Breast epithelium (tissue), 4 donors: Measurements from ENCODE around the gene CAMKK2. TPM values are rescaled to one million over a fixed set of nuclear protein-coding genes. Genes with fewer than 3 reads are reported as not detected.

Experiments
- DNase-seq, 2 donors: peaks; one replicate each; pipeline ENCODE4 v3.0.0-alpha.2; 2019; ENCODE audit warnings: low spot score in 2 of 2
- H3K27ac ChIP-seq, 2 donors: fragments of 200-600 bp; sonication (generic) in 1 of 2; one replicate each; pipeline ENCODE4 v1.5.1; 2016 to 2019; ENCODE audit warnings: mild to moderate bottlenecking in 1 of 2
- H3K27me3 ChIP-seq, 2 donors: fragments of 200-600 bp; sonication (generic) in 1 of 2; one replicate each; pipeline versions ENCODE4 v1.5.1 to v1.6.0; 2017 to 2019; ENCODE audit warnings: control low read depth in 1 of 2, mild to moderate bottlenecking in 1 of 2
- H3K36me3 ChIP-seq: fragments of 200-600 bp; one replicate; pipeline ENCODE4 v1.5.1; 2019
- H3K4me1 ChIP-seq, 2 donors: fragments of 200-600 bp; sonication (generic); one replicate each; pipeline ENCODE4 v1.5.1; 2016 to 2019; ENCODE audit warnings: control low read depth in 1 of 2
- H3K4me3 ChIP-seq, 3 donors: fragments of 200-600 bp; sonication (generic); 1 replicate in 2 of 3; 2 replicates in 1 of 3; pipeline ENCODE4 v1.5.1; 2016 to 2019; ENCODE audit warnings: mild to moderate bottlenecking in 3 of 3, moderate library complexity in 2 of 3
- H3K9me3 ChIP-seq, 2 donors: fragments of 200-600 bp; sonication (generic) in 1 of 2; one replicate each; pipeline ENCODE4 v1.5.1; 2016 to 2019; ENCODE audit warnings: control low read depth in 1 of 2
- POLR2A ChIP-seq: fragments of 450-650 bp; IDR thresholded peaks from one replicate; pipeline ENCODE4 v1.6.1; 2016; ENCODE audit warnings: antibody characterized with exemption, mild to moderate bottlenecking, moderate library complexity
- POLR2AphosphoS5 ChIP-seq, 3 donors: sonication (generic); formaldehyde crosslinking; IDR thresholded peaks; one replicate each; pipeline ENCODE4 v1.6.1; 2017; ENCODE audit warnings: antibody characterized with exemption in 3 of 3
- intact Hi-C: fragments of 100-400 bp; cut with DNase I; formaldehyde crosslinking; loops from one replicate; pipeline ENCODE4 v1.15.1; 2023; ENCODE audit warnings: low total_unique reads
- total RNA-seq, 3 donors: library from RNA; depleted of rRNA; stranded (reverse); fragments of >200 nt; gene quantifications; one replicate each; pipeline ENCODE4 v1.1.0, GENCODE V29; 2016
- TF ChIP-seq, protein P1 (sequence below), 3 donors: fragments of 450-650 bp; IDR thresholded peaks; one replicate each; pipeline ENCODE4 v1.5.1; 2016 to 2017; ENCODE audit warnings: antibody characterized with exemption in 3 of 3, mild to moderate bottlenecking in 3 of 3, moderate library complexity in 3 of 3

The CAMKK2 gene
- total RNA-seq, 3 donors from 2014 or later = 27.4 to 32.0 (median 29.2) TPM

DNA sequence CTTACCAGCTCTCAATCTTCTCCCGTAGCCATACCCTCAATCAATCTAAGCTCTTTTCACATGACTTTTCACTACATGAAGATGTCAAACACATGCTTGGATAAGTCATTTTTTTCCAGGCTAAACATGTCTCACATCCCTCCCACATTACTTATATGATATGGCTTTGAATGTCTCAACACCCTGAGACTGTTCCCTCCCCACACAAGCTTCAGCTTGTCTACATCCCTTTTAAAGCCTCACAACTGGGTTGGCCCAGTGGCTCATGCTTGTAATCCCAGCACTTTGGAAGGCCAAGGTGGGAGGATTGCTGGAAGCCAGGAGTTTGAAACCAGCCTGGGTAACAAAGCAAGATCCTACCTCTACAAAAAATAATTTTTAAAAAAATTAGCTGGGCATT lies 37.2 kb upstream of the CAMKK2 start:
- TF ChIP-seq POLR2AphosphoS5 (IDR thresholded peaks at IDR 0.05) (no peak), POLR2A (no peak)
- TF ChIP-seq, protein P1, sequence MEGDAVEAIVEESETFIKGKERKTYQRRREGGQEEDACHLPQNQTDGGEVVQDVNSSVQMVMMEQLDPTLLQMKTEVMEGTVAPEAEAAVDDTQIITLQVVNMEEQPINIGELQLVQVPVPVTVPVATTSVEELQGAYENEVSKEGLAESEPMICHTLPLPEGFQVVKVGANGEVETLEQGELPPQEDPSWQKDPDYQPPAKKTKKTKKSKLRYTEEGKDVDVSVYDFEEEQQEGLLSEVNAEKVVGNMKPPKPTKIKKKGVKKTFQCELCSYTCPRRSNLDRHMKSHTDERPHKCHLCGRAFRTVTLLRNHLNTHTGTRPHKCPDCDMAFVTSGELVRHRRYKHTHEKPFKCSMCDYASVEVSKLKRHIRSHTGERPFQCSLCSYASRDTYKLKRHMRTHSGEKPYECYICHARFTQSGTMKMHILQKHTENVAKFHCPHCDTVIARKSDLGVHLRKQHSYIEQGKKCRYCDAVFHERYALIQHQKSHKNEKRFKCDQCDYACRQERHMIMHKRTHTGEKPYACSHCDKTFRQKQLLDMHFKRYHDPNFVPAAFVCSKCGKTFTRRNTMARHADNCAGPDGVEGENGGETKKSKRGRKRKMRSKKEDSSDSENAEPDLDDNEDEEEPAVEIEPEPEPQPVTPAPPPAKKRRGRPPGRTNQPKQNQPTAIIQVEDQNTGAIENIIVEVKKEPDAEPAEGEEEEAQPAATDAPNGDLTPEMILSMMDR (IDR thresholded peaks at IDR 0.05) = no peak
- peaks cover 0 to 5% of the 10 kb centered on the region in 2 donors for H3K4me1 ChIP-seq
- intact Hi-C loops = loop anchor here (10.0 kb wide), 1 partner anchor 101 kb away; no protein-coding TSS in a partner anchor
- peaks cover 11% of the 10 kb centered on the region for H3K36me3 ChIP-seq
- H3K9me3 ChIP-seq = no peaks in the 10 kb centered on the region
- H3K27me3 ChIP-seq = no peaks in the 10 kb centered on the region
- H3K27ac ChIP-seq = no peak overlapping the region
- no peak for DNase-seq
- no peak overlapping the region for H3K4me3 ChIP-seq

DNA sequence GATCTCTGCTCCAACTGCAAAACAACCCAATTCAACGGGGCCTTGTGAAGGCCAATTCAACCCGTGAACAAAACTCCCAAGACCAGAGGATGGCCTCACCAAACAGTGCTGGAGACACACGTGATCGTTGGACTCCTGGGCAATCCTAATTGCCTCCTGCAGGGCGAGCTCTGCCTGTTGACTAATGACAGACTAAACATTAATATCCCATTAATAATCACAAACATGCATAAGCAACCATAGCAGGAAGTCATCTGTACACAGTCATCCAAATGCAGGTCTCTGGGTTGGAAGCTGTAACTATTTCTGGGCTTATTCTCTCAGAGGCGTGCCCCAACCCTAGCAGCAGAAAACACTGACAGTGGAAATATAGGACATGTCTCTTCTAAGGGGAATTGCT lies 34.7 kb upstream of the CAMKK2 start:
- no peak overlapping the region for H3K4me3 ChIP-seq
- H3K9me3 ChIP-seq = no peaks in the 10 kb centered on the region
- H3K27ac ChIP-seq = no peak overlapping the region
- no peak for DNase-seq
- H3K4me1 ChIP-seq = peaks cover 0 to 5% of the 10 kb centered on the region in 2 donors
- H3K27me3 ChIP-seq = no peaks in the 10 kb centered on the region
- TF ChIP-seq POLR2AphosphoS5 (IDR thresholded peaks at IDR 0.05) (no peak), POLR2A (no peak)
- TF ChIP-seq, protein P1 (IDR thresholded peaks at IDR 0.05) = no peak
- intact Hi-C loops = loop anchor here (10.0 kb wide), 1 partner anchor 104 kb away; no protein-coding TSS in a partner anchor
- peaks cover 11% of the 10 kb centered on the region for H3K36me3 ChIP-seq

DNA sequence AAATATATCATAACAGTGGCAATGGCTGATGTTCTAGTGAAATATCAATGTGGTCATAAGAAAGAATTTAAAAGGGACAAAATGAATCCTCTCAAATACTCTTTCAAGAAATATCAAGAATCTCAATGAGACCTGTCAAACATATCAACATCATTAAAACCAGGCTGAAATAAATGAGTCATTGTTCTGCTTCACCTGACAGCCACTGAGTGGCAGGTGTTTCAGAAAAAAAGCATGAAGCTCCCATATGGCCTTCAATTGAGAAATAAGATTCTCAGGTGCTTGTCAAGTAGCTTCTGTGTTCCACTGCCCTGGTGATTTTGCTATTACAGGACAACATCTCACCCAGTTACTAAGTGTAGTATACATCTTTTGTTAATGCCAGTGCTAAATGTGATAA lies 34.2 kb upstream of the CAMKK2 start:
- H3K27ac ChIP-seq = no peak overlapping the region
- DNase-seq = no peak
- H3K9me3 ChIP-seq = no peaks in the 10 kb centered on the region
- peaks cover 11% of the 10 kb centered on the region for H3K36me3 ChIP-seq
- no peaks in the 10 kb centered on the region for H3K27me3 ChIP-seq
- intact Hi-C loops = loop anchor here (10.0 kb wide), 1 partner anchor 104 kb away; no protein-coding TSS in a partner anchor
- peaks cover 0 to 5% of the 10 kb centered on the region in 2 donors for H3K4me1 ChIP-seq
- H3K4me3 ChIP-seq = no peak overlapping the region
- TF ChIP-seq, protein P1 (IDR thresholded peaks at IDR 0.05) = no peak
- TF ChIP-seq POLR2A (no peak), POLR2AphosphoS5 (IDR thresholded peaks at IDR 0.05) (no peak)

DNA sequence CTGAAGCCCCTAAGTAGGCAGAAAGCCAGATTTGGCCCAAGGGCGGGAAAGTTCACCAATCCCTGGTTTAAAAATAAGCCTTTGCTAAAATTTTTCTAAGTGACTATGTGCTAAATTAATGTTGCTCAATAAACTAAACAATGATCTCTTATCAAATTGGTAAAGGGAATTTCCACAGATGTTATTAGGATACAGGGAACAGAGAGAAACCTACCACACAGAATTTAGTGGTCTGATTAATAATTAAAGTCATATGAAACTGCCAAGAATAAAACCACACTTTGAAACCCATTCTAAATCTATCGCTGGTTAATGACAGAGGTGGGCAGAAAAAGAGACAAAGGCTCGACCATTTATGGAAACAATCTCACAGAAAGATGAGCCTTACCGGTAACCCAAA lies 33.7 kb upstream of the CAMKK2 start:
- Histone ChIP-seq H3K4me3 (no peak overlapping the region), H3K27ac (no peak overlapping the region), H3K9me3 (no peaks in the 10 kb centered on the region), H3K4me1 (peaks cover 0 to 5% of the 10 kb centered on the region in 2 donors), H3K36me3 (peaks cover 11% of the 10 kb centered on the region), H3K27me3 (no peaks in the 10 kb centered on the region)
- intact Hi-C loops = loop anchor here (10.0 kb wide), 1 partner anchor 105 kb away; no protein-coding TSS in a partner anchor
- TF ChIP-seq POLR2AphosphoS5 (IDR thresholded peaks at IDR 0.05) (no peak), POLR2A (no peak)
- TF ChIP-seq, protein P1 (IDR thresholded peaks at IDR 0.05) = no peak
- DNase-seq = no peak

DNA sequence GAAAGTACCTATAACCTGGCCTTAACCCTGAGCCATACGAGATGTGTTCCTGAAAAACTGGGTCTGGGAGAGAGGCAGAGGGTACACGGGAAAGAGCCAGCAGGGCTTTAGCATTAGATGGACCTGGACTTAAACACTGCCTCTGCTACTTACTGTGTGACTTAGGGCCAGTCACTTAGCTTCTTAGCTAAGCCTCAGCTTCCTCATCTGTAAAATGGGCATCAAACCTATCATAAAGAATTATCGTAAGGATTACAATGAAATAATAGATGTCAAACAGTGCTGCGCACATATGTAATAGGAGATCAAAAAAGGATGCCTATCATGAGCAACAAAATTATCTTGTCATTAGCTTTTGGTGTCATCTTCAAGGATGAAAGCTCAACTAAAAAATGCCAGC lies 32.1 kb upstream of the CAMKK2 start:
- intact Hi-C loops = no loop called here
- peaks cover 11% of the 10 kb centered on the region for H3K36me3 ChIP-seq

More for the DNA sequence above, 32.1 kb upstream of the CAMKK2 start:
- H3K27ac ChIP-seq = no peak overlapping the region
- H3K4me3 ChIP-seq = no peak overlapping the region
- H3K9me3 ChIP-seq = no peaks in the 10 kb centered on the region
- DNase-seq = no peak
- no peaks in the 10 kb centered on the region for H3K4me1 ChIP-seq
- TF ChIP-seq POLR2A = no peak
- TF ChIP-seq, protein P1 (IDR thresholded peaks at IDR 0.05) = no peak
- H3K27me3 ChIP-seq = no peaks in the 10 kb centered on the region
